ENCODE data around the gene BAX. TPM values are rescaled to one million over a fixed set of nuclear protein-coding genes. Genes with fewer than 3 reads are reported as not detected.
"Not testable (repeated sequence)": the region's sequence is repeated elsewhere in the genome, so short reads cannot be mapped to it uniquely, and the experiment has no call there.

Gene BAX
- total RNA-seq (ENCODE audit: unreplicated experiment): 286 TPM
- long read RNA-seq, transcript BAX-202 (6 exons, 793 nt): major isoform, 7 of 20 reads
- long read RNA-seq, partial matches to known transcripts: 1 of 20 reads
- long read RNA-seq, other reads (novel, unspliced or antisense): 10 of 20 reads

GRCh38 chr19:48954595-48955307, at the start of gene BAX:
TSS of gene BAX (plus strand) at chr19:48954875. CDS start at chr19:48954929, 54 bp downstream.
- H3K27ac Mint-ChIP-seq (ENCODE audit: unreplicated experiment): peak within 1 kb of the TSS; percentile 94

GRCh38 chr19:48905664-48906063, 49.0 kb upstream of the BAX start:
- H3K36me3 Mint-ChIP-seq (ENCODE audit: low read depth, unreplicated experiment): peaks cover 31% of the 10 kb centered on the region
- H3K27ac Mint-ChIP-seq (ENCODE audit: unreplicated experiment): no peak overlapping the region

More at GRCh38 chr19:48954595-48955307, at the start of gene BAX:
- no peak for TF ChIP-seq CTCF (IDR thresholded peaks at IDR 0.05; ENCODE audit: unreplicated experiment)
- peak within 1 kb of the TSS; percentile 93 for H3K4me3 Mint-ChIP-seq (ENCODE audit: unreplicated experiment)
- peaks cover 3% of the 10 kb centered on the region for H3K27me3 Mint-ChIP-seq (ENCODE audit: unreplicated experiment)
- peaks cover 29% of the 10 kb centered on the region for H3K4me1 Mint-ChIP-seq (ENCODE audit: unreplicated experiment)
- H3K36me3 Mint-ChIP-seq (ENCODE audit: low read depth, unreplicated experiment): peaks cover 22% of the 10 kb centered on the region
- peak; percentile 97 for DNase-seq (ENCODE audit: low spot score)
- no peaks in the 10 kb centered on the region for H3K9me3 Mint-ChIP-seq (ENCODE audit: unreplicated experiment)

GRCh38 chr19:48906324-48906723, 48.4 kb upstream of the BAX start:
- Mint-ChIP-seq H3K4me3 (ENCODE audit: unreplicated experiment) (no peak overlapping the region), H3K27ac (ENCODE audit: unreplicated experiment) (no peak overlapping the region), H3K9me3 (ENCODE audit: unreplicated experiment) (no peaks in the 10 kb centered on the region), H3K36me3 (ENCODE audit: low read depth, unreplicated experiment) (peaks cover 36% of the 10 kb centered on the region), H3K27me3 (ENCODE audit: unreplicated experiment) (peaks cover 7% of the 10 kb centered on the region), H3K4me1 (ENCODE audit: unreplicated experiment) (no peaks in the 10 kb centered on the region)
- no peak for DNase-seq (ENCODE audit: low spot score)
- no peak for TF ChIP-seq CTCF (IDR thresholded peaks at IDR 0.05; ENCODE audit: unreplicated experiment)

More at GRCh38 chr19:48905664-48906063, 49.0 kb upstream of the BAX start:
- H3K27me3 Mint-ChIP-seq (ENCODE audit: unreplicated experiment): peaks cover 7% of the 10 kb centered on the region
- no peaks in the 10 kb centered on the region for H3K9me3 Mint-ChIP-seq (ENCODE audit: unreplicated experiment)
- no peak for TF ChIP-seq CTCF (IDR thresholded peaks at IDR 0.05; ENCODE audit: unreplicated experiment)
- H3K4me3 Mint-ChIP-seq (ENCODE audit: unreplicated experiment): no peak overlapping the region
- DNase-seq (ENCODE audit: low spot score): no peak
- H3K4me1 Mint-ChIP-seq (ENCODE audit: unreplicated experiment): peaks cover 5% of the 10 kb centered on the region

GRCh38 chr19:48907671-48908070, 47.0 kb upstream of the BAX start:
- H3K4me3 Mint-ChIP-seq (ENCODE audit: unreplicated experiment): no peak overlapping the region
- TF ChIP-seq CTCF (IDR thresholded peaks at IDR 0.05; ENCODE audit: unreplicated experiment): no peak
- H3K27me3 Mint-ChIP-seq (ENCODE audit: unreplicated experiment): peaks cover 5% of the 10 kb centered on the region
- H3K27ac Mint-ChIP-seq (ENCODE audit: unreplicated experiment): no peak overlapping the region
- H3K4me1 Mint-ChIP-seq (ENCODE audit: unreplicated experiment): no peaks in the 10 kb centered on the region
- DNase-seq (ENCODE audit: low spot score): no peak
- H3K9me3 Mint-ChIP-seq (ENCODE audit: unreplicated experiment): no peaks in the 10 kb centered on the region
- H3K36me3 Mint-ChIP-seq (ENCODE audit: low read depth, unreplicated experiment): peaks cover 42% of the 10 kb centered on the region

GRCh38 chr19:48909424-48910077, 45.1 kb upstream of the BAX start:
- H3K27me3 Mint-ChIP-seq (ENCODE audit: unreplicated experiment); H3K4me3 Mint-ChIP-seq (ENCODE audit: unreplicated experiment); H3K27ac Mint-ChIP-seq (ENCODE audit: unreplicated experiment); DNase-seq (ENCODE audit: low spot score); H3K9me3 Mint-ChIP-seq (ENCODE audit: unreplicated experiment); H3K4me1 Mint-ChIP-seq (ENCODE audit: unreplicated experiment): not testable (repeated sequence)
- peaks cover 53% of the 10 kb centered on the region for H3K36me3 Mint-ChIP-seq (ENCODE audit: low read depth, unreplicated experiment)
